ENCODE data around the gene HPSE. TPM values are rescaled to one million over a fixed set of nuclear protein-coding genes. Genes with fewer than 3 reads are reported as not detected.
A peak's percentile ranks its signal among the peaks of the same experiment; 100 is the strongest.
"Not testable (repeated sequence)": the region's sequence is repeated elsewhere in the genome, so short reads cannot be mapped to it uniquely, and the experiment has no call there.

The HPSE gene
- polyA plus RNA-seq, 4 donors = 0.70 to 1.7 (median 1.00) TPM

DNA sequence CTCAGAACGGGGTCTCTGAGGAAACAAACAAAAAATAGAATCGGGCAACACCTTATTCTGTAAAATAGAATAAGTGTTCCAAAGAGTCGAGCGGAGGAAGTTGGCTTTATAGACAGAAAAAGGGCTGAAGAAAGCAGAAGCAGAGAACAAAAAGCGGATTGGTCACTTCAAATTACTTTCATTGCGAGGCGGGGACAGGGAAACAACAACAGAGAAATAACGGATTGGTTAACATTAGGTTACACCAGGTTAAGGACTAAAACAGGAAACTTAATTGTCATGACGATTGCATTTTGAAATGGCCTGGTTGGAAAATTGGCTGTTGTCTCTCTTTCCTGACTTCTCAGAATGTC lies 49.6 kb downstream of the HPSE start:
- peak in 2 of 4 donors; percentile 29 to 34 for DNase-seq (ENCODE audit: low read depth in 4 of 4, low spot score in 2 of 4)

DNA sequence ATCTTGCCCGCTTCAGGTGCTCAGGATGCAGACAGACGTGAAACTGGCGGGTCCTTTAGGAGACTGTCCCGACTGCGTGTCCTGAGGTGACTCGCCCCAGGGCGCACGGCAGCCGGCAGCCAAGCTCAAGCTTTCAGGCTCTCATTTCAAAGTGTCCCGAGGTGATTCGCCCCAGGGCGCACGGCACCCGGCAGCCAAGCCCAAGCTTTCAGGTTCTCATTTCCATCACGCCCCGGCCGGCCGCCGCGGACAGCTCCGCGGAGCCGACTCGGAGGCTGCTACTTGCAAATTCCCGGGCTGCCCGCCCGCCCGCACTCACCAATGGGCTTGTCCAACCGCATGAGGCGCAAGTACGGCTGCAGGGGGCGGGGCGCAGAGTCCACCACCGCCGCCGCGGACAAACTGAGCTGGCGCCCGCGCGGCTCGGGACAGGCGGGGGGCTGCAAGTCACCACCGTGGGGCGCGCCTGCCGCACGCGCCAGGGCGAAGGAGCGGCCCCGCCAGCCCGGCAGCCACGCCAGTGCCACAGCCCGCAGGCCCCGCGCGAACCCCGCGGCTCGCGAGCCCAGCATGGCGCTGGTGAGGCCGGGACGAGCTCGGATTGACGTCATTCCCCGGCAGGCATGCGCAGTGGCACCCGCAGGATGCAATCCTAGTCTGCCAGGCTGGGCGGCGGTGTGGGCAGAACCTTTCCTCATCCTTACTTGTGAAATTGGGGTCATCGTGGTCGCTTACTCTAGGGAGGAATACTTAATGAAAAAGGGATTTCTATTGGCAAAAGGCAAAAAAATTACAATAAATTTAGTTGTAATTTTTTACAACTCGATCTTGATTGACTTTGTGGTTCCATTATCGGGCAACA lies 50.2 kb downstream of the HPSE start, which contains the start of gene COQ2:
COQ2 (minus strand) TSS at position 606 of the 862 bp plus-strand sequence; CDS start at position 572, 34 bp downstream.
- DNase-seq (ENCODE audit: low read depth in 4 of 4, low spot score in 2 of 4) = peak; percentile 77 to 93 (median 81)

DNA sequence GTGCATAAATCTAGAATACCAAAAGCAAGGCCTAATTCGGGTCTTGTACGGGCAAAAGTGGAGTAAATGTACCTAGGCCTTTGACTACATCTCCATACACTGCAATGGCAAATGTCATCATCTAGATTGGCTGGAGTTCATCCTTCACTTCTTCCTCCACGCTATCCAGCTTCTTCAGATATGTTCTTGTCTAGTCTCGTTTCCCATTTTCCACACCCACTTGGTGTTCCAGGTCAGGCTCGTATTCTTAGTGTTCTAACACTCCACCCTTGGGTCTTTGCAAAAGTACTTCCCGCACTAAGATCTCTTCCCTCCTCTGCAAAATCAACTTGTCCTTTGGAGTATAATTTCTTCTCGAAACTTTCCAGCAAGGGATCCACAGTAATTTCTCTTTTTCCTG lies 51.5 kb downstream of the HPSE start:
- DNase-seq (ENCODE audit: low read depth in 4 of 4, low spot score in 2 of 4) = no peak

DNA sequence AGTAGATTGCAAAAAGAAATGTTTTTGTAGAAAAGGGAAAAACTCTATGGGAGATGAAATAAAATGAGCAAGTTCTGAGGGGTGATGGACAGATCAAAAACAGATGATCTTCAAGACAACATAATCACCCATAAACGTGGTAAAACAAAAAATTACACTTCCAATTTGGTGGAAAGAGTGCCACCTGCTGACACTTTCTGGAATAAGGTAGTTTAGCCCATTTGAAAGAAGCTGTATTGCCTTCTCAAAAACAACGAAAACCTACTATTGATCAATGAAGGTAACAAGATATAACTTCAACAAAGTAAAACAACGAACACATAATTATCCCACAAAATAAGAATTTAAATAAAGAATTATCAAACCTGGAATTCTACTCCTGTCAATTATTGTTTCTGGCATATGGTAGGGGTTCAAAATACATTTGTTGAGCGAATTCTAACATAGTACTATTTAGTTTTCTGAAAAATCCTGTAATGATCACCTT lies 52.6 kb downstream of the HPSE start:
- DNase-seq (ENCODE audit: low read depth in 4 of 4, low spot score in 2 of 4) = peak in 3 of 4 donors; percentile 24 to 53 (median 31)

DNA sequence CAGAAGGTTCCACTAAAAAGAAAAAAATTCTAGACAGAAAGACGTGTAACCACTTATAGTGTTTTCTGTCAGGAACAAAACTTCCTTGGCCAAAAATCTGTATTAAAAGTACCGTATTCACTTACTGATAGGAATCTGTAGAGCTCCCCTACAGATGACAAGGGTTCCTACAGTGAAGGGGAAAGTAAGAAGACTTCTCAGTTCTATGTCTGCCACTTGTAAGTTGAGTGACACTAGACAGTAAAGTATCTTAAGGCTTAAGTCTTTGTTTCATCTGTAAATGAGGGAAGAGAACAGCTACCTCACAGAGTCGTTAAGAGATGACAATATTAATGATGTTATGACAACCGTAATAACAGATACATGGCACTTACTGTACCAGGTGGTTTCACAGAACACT lies 53.3 kb downstream of the HPSE start:
- DNase-seq (ENCODE audit: low read depth in 4 of 4, low spot score in 2 of 4) = no peak

DNA sequence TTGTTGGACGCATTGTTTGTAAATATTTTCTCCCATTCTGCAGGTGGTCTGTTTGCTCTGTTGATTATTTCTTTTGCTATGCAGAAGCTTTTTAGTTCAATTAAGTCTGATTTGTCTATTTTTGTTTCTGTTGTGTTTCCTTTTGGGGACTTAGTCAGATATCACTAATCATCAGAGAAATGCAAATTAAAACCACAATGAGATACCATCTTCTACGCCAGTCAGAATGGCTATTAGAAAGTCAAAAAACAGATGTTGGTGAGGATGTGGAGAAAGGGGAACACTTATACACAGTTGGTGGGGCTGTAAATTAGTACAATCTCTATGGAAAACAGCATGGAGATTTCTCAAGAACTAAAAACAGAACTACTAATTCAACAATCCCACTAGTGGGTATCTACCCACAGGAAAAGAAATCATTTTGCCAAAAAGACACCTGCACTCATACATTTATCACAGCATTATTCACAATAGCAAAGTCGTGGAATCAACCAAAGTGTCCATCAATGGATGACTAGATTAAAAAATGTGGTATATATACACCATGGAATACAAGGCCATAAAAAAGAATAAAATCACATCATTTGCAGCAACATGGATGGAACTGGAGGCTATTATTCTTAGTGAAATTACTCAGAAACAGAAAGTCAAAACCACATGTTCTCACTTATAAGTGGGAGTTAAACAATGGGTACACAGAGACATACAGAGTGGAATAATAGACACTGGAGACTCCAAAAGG lies 58.2 kb downstream of the HPSE start:
- DNase-seq (ENCODE audit: low read depth in 4 of 4, low spot score in 2 of 4) = no peak

DNA sequence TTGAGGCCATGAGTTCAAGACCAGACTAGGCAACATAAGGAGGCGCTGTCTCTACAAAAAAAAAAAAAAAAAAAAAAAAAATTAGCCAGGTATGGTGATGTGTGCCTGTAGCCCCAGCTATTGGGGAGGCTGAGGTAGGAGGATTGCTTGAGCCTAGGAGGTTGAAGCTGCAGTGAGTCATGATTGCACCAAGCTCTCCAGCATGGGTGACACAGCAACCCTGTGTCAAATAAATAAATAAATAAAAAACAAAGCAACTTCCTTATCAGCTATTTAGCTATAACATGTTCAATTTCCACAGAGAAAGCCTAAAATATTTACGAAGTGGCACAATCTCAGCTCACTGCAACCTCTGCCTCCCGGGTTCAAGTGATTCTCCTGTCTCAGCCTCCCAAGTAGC lies 60.7 kb downstream of the HPSE start:
- not testable (repeated sequence) for DNase-seq (ENCODE audit: low read depth in 4 of 4, low spot score in 2 of 4)

DNA sequence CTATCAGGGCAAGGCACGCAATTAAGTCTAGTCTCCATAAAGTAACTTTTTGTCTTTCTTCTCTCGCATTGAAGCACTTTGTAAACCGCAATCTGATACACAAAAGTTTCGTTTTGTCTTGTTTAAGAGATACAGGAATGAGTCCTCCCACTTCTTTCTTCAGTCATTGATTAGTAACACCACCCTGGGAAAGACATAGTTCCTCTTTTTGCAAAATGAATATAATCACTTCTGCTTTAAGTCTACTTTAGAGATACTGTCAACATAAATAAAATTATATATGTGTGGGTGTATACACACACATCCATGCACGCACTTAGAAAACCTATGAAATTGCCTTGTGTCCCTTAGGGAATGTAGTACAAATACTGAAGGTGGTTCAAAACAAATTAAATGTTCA lies 61.7 kb downstream of the HPSE start:
- no peak for DNase-seq (ENCODE audit: low read depth in 4 of 4, low spot score in 2 of 4)

DNA sequence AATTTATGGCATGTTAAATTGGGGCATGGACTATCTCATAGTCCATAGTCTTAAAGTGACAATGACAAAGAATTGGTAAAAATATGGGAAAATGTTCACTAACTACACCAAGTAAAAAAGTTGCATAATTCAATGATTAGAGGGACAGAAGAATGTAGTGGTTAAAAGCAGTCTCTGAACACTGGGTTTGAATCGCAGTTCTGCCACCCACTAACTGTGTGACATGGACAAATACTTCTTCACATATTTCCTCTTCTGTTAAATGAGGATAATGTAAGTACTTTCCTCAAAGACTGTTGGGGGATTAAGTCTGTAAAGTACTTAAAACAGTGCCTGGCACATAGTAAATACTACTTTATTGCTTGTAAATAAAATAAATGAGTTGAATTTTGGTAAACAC lies 65.4 kb downstream of the HPSE start:
- no peak for DNase-seq (ENCODE audit: low read depth in 4 of 4, low spot score in 2 of 4)

DNA sequence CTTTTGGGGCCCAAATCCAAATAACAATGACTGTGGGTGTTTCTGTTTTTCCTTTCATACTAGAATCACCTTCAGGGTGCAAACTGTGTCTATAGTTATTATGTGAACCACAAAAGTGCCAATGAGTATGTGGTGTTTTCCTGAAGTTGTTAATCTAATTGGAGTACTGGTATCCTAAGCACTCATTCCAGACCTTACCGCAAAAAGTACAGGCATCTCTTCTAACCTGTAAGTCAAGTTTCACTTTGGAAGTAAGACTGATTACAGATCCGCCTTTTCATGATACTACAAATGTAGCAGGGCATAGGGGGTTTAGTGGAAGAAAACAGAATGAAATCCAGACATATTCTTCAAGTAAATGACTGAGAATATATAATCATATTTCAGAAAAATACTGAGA lies 66.2 kb downstream of the HPSE start:
- no peak for DNase-seq (ENCODE audit: low read depth in 4 of 4, low spot score in 2 of 4)

DNA sequence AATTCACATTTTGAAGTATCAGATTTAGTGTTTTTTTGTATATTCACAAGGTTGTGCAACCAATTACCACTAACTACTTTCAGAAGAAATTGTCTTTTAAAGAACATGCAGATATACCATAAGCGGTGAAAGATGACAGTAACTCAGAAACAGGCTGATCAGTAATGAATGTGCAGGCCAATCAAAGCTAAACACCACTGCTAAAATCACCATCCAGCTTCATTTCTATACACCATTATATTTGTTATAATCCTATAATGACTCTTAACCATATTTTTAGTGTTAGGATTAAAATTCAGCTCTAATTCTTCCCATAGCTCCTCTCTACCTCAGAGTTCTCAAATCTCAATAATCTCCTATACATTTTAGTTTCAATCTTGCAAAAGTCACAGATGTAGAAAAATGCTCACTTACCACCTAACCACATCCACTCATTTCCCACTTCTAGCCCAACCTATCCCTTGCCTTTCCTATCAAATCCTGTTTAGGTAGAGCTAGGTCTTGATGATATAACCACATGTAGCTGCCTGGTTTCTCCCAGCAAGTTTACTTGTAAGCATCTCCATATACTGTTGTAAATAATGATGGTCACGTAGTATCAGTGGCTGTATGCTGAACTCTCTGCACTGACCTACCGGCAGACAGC lies 66.7 kb downstream of the HPSE start:
- no peak for DNase-seq (ENCODE audit: low read depth in 4 of 4, low spot score in 2 of 4)

DNA sequence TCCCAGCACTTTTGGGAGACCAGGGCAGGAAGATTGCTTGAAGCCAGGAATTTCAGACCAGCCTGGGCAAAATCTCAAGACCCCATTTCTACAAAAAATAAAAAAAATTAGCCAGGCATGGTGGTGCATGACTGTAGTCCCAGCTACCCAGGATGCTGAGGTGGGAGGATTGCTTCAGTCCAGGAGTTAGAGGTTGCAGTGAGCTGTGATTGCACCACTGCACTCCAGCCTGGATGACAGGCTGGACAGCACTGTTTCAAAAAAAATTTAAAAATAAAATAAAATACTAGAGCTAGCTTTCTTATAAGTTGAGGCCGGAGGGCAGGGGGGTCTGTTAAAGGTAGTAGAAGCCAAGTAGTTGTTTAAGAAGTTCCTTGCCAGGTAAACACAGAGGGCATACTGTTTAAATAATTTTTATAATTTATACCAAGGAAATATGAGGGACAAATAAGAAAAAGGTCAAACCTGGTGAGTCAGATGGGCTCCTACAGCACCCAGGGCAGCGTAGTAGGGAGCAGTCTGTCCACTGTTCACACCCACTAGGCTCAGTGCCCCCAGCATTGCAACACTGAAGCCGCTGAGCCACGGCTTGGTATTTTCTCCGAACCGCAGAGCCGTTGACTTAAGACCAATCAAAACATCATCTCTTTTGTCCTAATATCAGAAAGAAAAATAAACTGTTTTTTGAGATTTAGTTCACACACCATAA lies 67.4 kb downstream of the HPSE start:
- no peak for DNase-seq (ENCODE audit: low read depth in 4 of 4, low spot score in 2 of 4)

DNA sequence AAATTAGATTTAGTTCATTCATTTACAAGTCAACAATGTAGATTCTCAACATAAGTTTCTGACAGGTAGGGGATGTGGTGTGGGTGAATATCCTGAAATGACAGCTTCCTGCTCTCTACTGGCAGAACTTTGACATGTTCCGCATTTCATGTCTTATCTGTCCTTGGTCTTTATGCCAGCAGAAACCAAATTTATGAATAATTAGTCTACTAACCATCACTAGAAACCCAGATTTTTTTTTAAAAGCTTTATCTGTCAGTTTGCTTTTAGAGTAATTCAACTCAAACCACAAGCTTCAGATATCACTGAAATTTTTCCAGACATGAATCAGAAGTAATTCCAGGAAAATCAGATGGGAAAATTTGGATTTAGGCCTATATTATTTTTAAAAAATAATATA lies 68.0 kb downstream of the HPSE start:
- no peak for DNase-seq (ENCODE audit: low read depth in 4 of 4, low spot score in 2 of 4)

DNA sequence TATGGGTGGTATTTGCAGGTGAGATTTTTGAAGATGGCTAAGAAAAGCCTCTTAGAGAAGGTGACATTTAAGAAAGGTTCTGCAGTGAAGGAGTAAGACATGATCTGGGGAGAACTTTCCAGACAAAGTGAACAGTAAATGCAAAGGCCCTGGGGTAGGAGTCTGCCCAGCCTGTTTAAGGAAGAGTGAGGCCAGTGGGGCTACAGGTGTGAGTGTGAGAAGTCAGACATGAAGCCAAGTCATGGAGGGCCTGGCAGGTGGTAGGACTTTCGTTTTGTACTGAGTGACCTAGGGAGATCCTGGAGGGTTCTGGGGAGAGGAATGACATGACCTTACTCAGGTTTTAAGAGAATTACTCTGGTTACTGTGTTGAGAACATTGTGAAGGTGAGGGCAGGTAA lies 71.5 kb downstream of the HPSE start:
- DNase-seq (ENCODE audit: low read depth in 4 of 4, low spot score in 2 of 4) = no peak

DNA sequence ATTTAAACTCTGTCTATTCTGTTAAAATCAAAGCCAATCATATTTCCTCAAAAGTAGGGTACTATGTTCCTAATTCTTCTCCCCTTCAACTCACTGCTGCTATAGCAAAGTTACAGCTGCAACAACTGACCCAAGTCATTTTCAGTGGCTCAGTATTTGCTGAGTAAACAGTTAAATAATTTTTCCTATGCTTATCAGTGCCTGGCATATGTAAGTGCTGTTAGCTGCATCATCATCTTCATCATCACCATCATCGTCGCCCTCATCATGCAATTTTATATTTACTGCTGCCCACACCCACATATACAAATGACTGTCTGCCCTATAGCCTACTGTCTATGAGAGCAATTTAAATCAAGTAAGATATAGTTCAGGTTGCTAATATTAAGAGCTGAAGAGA lies 72.0 kb downstream of the HPSE start:
- no peak for DNase-seq (ENCODE audit: low read depth in 4 of 4, low spot score in 2 of 4)

DNA sequence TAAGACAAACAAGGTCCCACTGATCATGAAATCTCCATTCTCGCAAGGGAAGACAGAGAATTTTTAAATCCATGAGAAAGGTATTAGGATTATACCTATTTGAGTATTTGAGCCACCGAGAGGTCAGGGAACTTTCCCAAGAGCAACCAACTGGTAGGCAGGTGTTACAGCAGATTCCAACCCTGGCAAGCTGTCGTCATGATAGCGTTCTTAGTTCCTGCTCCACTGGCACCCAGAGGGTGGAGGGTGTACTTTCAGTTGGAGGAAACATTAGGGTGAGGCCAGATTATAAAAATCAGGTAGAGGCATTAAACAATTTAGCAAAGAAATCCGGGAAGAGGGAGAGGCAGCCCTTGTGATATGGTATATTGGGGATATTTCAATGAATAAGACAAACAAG lies 73.3 kb downstream of the HPSE start:
- no peak for DNase-seq (ENCODE audit: low read depth in 4 of 4, low spot score in 2 of 4)

DNA sequence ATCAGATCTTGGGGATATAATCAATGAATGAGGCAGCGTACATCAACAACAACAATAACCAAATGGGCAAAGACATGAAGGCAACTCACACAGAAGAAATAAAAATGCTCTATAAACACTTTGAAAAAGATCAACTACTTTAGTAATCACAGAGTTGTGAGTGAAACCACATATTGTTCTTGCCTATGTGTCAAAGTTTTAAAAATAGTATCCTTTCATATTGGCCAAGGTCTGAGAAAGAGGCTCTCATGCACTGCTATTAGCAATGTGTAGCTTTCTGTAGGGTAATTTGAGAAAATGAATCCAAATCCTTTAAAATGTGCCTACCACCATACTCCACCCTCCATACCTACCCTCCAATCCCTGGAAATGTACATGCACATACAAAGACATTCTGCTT lies 75.1 kb downstream of the HPSE start:
- DNase-seq (ENCODE audit: low read depth in 4 of 4, low spot score in 2 of 4) = no peak

DNA sequence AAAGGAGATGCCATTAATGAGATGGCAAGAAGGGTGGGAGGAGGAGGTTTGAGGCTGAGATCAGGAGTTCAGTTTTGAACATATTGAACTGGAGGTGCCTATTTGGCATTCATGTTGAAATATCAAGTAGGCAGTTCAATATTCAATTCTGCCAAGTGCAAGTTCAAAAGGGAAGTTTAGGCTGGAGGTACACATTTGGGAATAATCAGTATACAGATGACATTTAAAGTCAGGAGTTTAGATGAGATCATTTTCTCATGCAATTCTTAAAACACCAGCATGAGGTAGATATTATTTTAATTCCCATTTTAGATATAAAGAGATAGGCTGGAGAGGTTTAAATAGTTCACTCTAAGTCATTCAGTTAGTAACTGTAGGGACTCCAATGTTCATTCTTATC lies 76.2 kb downstream of the HPSE start:
- no peak for DNase-seq (ENCODE audit: low read depth in 4 of 4, low spot score in 2 of 4)

DNA sequence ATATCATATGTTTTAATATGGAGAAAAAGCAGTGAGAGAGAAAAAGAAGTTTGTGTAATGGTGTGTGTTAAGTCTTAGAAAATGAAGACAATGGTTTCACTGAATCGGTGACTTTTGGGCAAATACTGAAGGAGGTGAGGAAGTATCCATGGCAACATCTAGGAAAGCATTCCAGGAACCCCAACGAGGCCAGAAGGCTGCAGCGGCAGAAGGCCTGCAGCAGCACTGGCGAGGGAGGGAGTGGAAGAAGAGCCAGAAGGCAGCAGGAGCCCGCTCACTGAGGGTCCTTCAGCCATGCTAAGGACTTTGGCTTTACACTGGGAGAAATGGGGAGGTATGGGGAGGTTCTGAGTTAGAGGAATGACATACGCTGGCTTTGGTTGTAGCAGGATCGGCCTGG lies 76.8 kb downstream of the HPSE start:
- DNase-seq (ENCODE audit: low read depth in 4 of 4, low spot score in 2 of 4) = no peak

DNA sequence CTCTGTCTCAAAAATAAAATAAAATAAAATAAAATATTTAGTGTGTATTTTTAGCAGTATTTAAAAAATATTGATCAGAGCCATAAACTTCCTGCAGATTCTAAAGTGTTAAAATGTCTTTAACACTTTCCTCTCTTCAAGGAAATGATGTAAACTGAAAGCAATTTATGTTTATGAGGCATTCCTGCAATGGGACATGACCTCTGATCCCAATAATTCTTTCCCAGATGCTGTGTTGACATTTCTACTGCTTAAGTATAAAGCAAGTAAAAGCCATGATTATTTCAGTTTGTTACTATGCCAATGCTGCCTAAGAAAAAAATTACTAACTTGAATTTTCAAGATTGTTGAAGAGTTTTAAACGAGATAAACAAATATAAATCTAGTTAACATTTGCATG lies 79.1 kb downstream of the HPSE start:
- peak in 3 of 4 donors; percentile 11 to 36 (median 23) for DNase-seq (ENCODE audit: low read depth in 4 of 4, low spot score in 2 of 4)
